DLD1 (cell line): ENCODE results near the gene EHBP1.

Experiments
- in situ Hi-C: cut with HindIII; loops from 2 replicates; pipeline ENCODE4 v1.10.0; 2017; ENCODE audit warnings: low sequenced_read_pairs

Gene EHBP1

GRCh38 chr2:62774555-62775366 lies 69.2 kb downstream of the EHBP1 start:
- in situ Hi-C loops = no loop called here

GRCh38 chr2:62775367-62775668 lies 69.8 kb downstream of the EHBP1 start:
- in situ Hi-C loops = no loop called here

GRCh38 chr2:62783679-62784078 lies 78.2 kb downstream of the EHBP1 start:
- in situ Hi-C loops = loop anchor here (10.0 kb wide), 1 partner anchor 339 kb away; no protein-coding TSS in a partner anchor

- in situ Hi-C loops = loop anchor here (10.0 kb wide), 1 partner anchor 340 kb away; no protein-coding TSS in a partner anchor
These were observed 78.8 kb downstream of the EHBP1 start for GRCh38 chr2:62784341-62784740.

- in situ Hi-C loops = loop anchor here (10.0 kb wide), 1 partner anchor 340 kb away; no protein-coding TSS in a partner anchor
These were observed 79.7 kb downstream of the EHBP1 start for GRCh38 chr2:62785216-62785615.

GRCh38 chr2:62785810-62786597 lies 80.5 kb downstream of the EHBP1 start:
- in situ Hi-C loops = loop anchor here (10.0 kb wide), 1 partner anchor 341 kb away; no protein-coding TSS in a partner anchor

GRCh38 chr2:62787386-62787785 lies 81.9 kb downstream of the EHBP1 start:
- in situ Hi-C loops = loop anchor here (10.0 kb wide), 1 partner anchor 343 kb away; no protein-coding TSS in a partner anchor

GRCh38 chr2:62789518-62789917 lies 84.0 kb downstream of the EHBP1 start:
- in situ Hi-C loops = loop anchor here (10.0 kb wide), 1 partner anchor 345 kb away; no protein-coding TSS in a partner anchor

- in situ Hi-C loops = loop anchor here (10.0 kb wide), 1 partner anchor 345 kb away; no protein-coding TSS in a partner anchor
These were observed 84.4 kb downstream of the EHBP1 start for GRCh38 chr2:62789918-62790317.

GRCh38 chr2:62792408-62792807 lies 86.9 kb downstream of the EHBP1 start:
- in situ Hi-C loops = no loop called here

GRCh38 chr2:62793213-62793612 lies 87.7 kb downstream of the EHBP1 start:
- in situ Hi-C loops = no loop called here

- in situ Hi-C loops = no loop called here
These were observed 89.3 kb downstream of the EHBP1 start for GRCh38 chr2:62794791-62795190.

GRCh38 chr2:62795341-62795740 lies 89.8 kb downstream of the EHBP1 start:
- in situ Hi-C loops = no loop called here

GRCh38 chr2:62797107-62797506 lies 91.6 kb downstream of the EHBP1 start:
- in situ Hi-C loops = no loop called here

- in situ Hi-C loops = no loop called here
These were observed 95.1 kb downstream of the EHBP1 start for GRCh38 chr2:62800618-62801017.

- in situ Hi-C loops = no loop called here
These were observed 95.6 kb downstream of the EHBP1 start for GRCh38 chr2:62801110-62801509.

GRCh38 chr2:62801814-62802523 lies 96.5 kb downstream of the EHBP1 start:
- in situ Hi-C loops = no loop called here

- in situ Hi-C loops = no loop called here
These were observed 98.4 kb downstream of the EHBP1 start for GRCh38 chr2:62803961-62804360.

- in situ Hi-C loops = no loop called here
These were observed 100.7 kb downstream of the EHBP1 start for GRCh38 chr2:62806231-62806630.

- in situ Hi-C loops = no loop called here
These were observed 103.0 kb downstream of the EHBP1 start for GRCh38 chr2:62808554-62808953.

GRCh38 chr2:62811086-62811485 lies 105.6 kb downstream of the EHBP1 start:
- in situ Hi-C loops = no loop called here
